ES-I3 (cell line): ENCODE data around the gene EDEM3.
A peak's percentile ranks its signal among the peaks of the same experiment; 100 is the strongest.
"Not testable (repeated sequence)": the region's sequence is repeated elsewhere in the genome, so short reads cannot be mapped to it uniquely, and the experiment has no call there.

Source experiments
- H3K36me3 ChIP-seq: 2 replicates; pipeline ENCODE4 v1.6.1; 2013; ENCODE audit warnings: mild to moderate bottlenecking, low read length, control low read depth, moderate library complexity; ENCODE audit not compliant: insufficient read depth
- H3K4me1 ChIP-seq: 2 replicates; pipeline ENCODE4 v1.6.1; 2013; ENCODE audit warnings: mild to moderate bottlenecking, control low read depth, low read length; ENCODE audit not compliant: insufficient read depth
- H3K9ac ChIP-seq: 2 replicates; pipeline ENCODE4 v1.6.1; 2013; ENCODE audit warnings: low read depth, mild to moderate bottlenecking, low read length, moderate library complexity
- H3K9me3 ChIP-seq: 2 replicates; pipeline ENCODE4 v1.6.1; 2013; ENCODE audit warnings: mild to moderate bottlenecking, low read length, moderate library complexity; ENCODE audit not compliant: control insufficient read depth, insufficient read depth

EDEM3 gene

GRCh38 chr1:184686540-184686939 is 68.1 kb downstream of the EDEM3 start:
- H3K36me3 ChIP-seq = no peaks in the 10 kb centered on the region
- peaks cover 5% of the 10 kb centered on the region; the same call in 1 of the 2 replicates for H3K9me3 ChIP-seq
- H3K4me1 ChIP-seq = 0 out of 2 replicates have a peak, but pooled peaks cover 3% of the 10 kb centered on the region
- no peak overlapping the region for H3K9ac ChIP-seq

GRCh38 chr1:184685116-184685515 is 69.5 kb downstream of the EDEM3 start:
- H3K4me1 ChIP-seq = 0 out of 2 replicates have a peak, but pooled peaks cover 3% of the 10 kb centered on the region
- no peaks in the 10 kb centered on the region for H3K36me3 ChIP-seq
- H3K9ac ChIP-seq = no peak overlapping the region
- peaks cover 5% of the 10 kb centered on the region; the same call in 1 of the 2 replicates for H3K9me3 ChIP-seq

GRCh38 chr1:184684285-184685074 is 70.2 kb downstream of the EDEM3 start:
- H3K36me3 ChIP-seq = no peaks in the 10 kb centered on the region
- 0 out of 2 replicates have a peak, but pooled peaks cover 3% of the 10 kb centered on the region for H3K4me1 ChIP-seq
- peaks cover 5% of the 10 kb centered on the region; the same call in 1 of the 2 replicates for H3K9me3 ChIP-seq
- no peak overlapping the region for H3K9ac ChIP-seq

GRCh38 chr1:184682956-184683355 is 71.7 kb downstream of the EDEM3 start:
- H3K4me1 ChIP-seq = 0 out of 2 replicates have a peak, but pooled peaks cover 3% of the 10 kb centered on the region
- H3K9me3 ChIP-seq = peaks cover 5% of the 10 kb centered on the region; the same call in 1 of the 2 replicates
- no peaks in the 10 kb centered on the region for H3K36me3 ChIP-seq
- no peak overlapping the region for H3K9ac ChIP-seq

- H3K4me1 ChIP-seq, H3K36me3 ChIP-seq, H3K9ac ChIP-seq: not testable (repeated sequence)
Observed at GRCh38 chr1:184680611-184681225, 73.9 kb downstream of the EDEM3 start.

GRCh38 chr1:184679472-184679871 is 75.2 kb downstream of the EDEM3 start:
- not testable (repeated sequence) for H3K4me1 ChIP-seq, H3K9me3 ChIP-seq, H3K36me3 ChIP-seq, H3K9ac ChIP-seq

More at GRCh38 chr1:184680611-184681225, 73.9 kb downstream of the EDEM3 start:
- not testable (repeated sequence) for H3K9me3 ChIP-seq

- no peaks in the 10 kb centered on the region for H3K4me1 ChIP-seq
- H3K9ac ChIP-seq = no peak overlapping the region
- peaks cover 3% of the 10 kb centered on the region; the same call in 1 of the 2 replicates for H3K9me3 ChIP-seq
- no peaks in the 10 kb centered on the region for H3K36me3 ChIP-seq
Observed at GRCh38 chr1:184677344-184677743, 77.3 kb downstream of the EDEM3 start.

GRCh38 chr1:184673305-184673704 is 81.4 kb downstream of the EDEM3 start:
- Histone ChIP-seq H3K9me3 (no peaks in the 10 kb centered on the region), H3K4me1 (peaks cover 27% of the 10 kb centered on the region), H3K36me3 (no peaks in the 10 kb centered on the region), H3K9ac (no peak overlapping the region)

GRCh38 chr1:184672013-184672726 is 82.5 kb downstream of the EDEM3 start:
- H3K4me1 ChIP-seq = peaks cover 27% of the 10 kb centered on the region
- H3K36me3 ChIP-seq = no peaks in the 10 kb centered on the region
- H3K9me3 ChIP-seq = no peaks in the 10 kb centered on the region
- H3K9ac ChIP-seq = no peak overlapping the region

GRCh38 chr1:184669391-184669790 is 85.3 kb downstream of the EDEM3 start:
- Histone ChIP-seq H3K36me3 (no peaks in the 10 kb centered on the region), H3K9ac (no peak overlapping the region), H3K4me1 (peaks cover 27% of the 10 kb centered on the region), H3K9me3 (no peaks in the 10 kb centered on the region)

GRCh38 chr1:184665360-184665759 is 89.3 kb downstream of the EDEM3 start:
- no peaks in the 10 kb centered on the region for H3K36me3 ChIP-seq
- peaks cover 16% of the 10 kb centered on the region for H3K4me1 ChIP-seq
- H3K9ac ChIP-seq = no peak overlapping the region
- no peaks in the 10 kb centered on the region for H3K9me3 ChIP-seq

GRCh38 chr1:184664661-184665060 is 90.0 kb downstream of the EDEM3 start:
- Histone ChIP-seq H3K36me3 (no peaks in the 10 kb centered on the region), H3K9me3 (no peaks in the 10 kb centered on the region), H3K4me1 (peaks cover 11% of the 10 kb centered on the region), H3K9ac (peak overlapping the region; percentile 39; the same call in 1 of the 2 replicates)

GRCh38 chr1:184664042-184664660 is 90.5 kb downstream of the EDEM3 start:
- peak overlapping the region; percentile 39; the same call in 1 of the 2 replicates for H3K9ac ChIP-seq
- H3K36me3 ChIP-seq = no peaks in the 10 kb centered on the region
- H3K4me1 ChIP-seq = peaks cover 6% of the 10 kb centered on the region
- H3K9me3 ChIP-seq = no peaks in the 10 kb centered on the region

GRCh38 chr1:184661801-184662200 is 92.9 kb downstream of the EDEM3 start:
- Histone ChIP-seq H3K4me1 (no peaks in the 10 kb centered on the region), H3K36me3 (no peaks in the 10 kb centered on the region), H3K9me3 (no peaks in the 10 kb centered on the region), H3K9ac (no peak overlapping the region)
